IMR-90 (cell line): Measurements from ENCODE around the gene RING1. TPM values are rescaled to one million over a fixed set of nuclear protein-coding genes. Genes with fewer than 3 reads are reported as not detected.

Experiments
- ATAC-seq: fragments of 200-7000 bp; cut with Tn5 transposase; 2 replicates; pipeline ENCODE4 v1.9.1; 2020; ENCODE audit warnings: low read depth, mild to moderate bottlenecking, moderate library complexity
- BruUV-seq: library from RNA; stranded (reverse); fragments of 400-500 nt; replicated peaks from 2 replicates; lab custom pipeline; 2021; lab: Mats Ljungman, UMichigan
- CTCF ChIA-PET: fragments of 300-600 bp; formaldehyde crosslinking; extraction: SDS; loops from one replicate; lab custom pipeline; 2021; ENCODE audit warnings: antibody characterized with exemption; lab: Yijun Ruan, JAX
- POLR2A ChIA-PET: fragments of 300-600 bp; sonication (Branson Sonifier 250); formaldehyde crosslinking; loops from one replicate; lab custom pipeline; 2022; ENCODE audit warnings: antibody characterized with exemption; ENCODE audit not compliant: unreplicated experiment; lab: Charles Lee
- DNase-seq: peaks from one replicate; pipeline ENCODE4 v3.0.0; 2013
- H2AFZ ChIP-seq: replicated peaks from 2 replicates; pipeline ENCODE3; 2013; ENCODE audit warnings: low read length, mild to moderate bottlenecking; ENCODE audit not compliant: poor library complexity
- H2AK5ac ChIP-seq: 2 replicates; pipeline ENCODE4 v1.6.1; 2013; ENCODE audit warnings: low read depth, low read length, inconsistent platforms
- H2AK9ac ChIP-seq: replicated peaks from 2 replicates; pipeline ENCODE3; 2013; ENCODE audit warnings: mild to moderate bottlenecking, low read depth, low read length, moderate library complexity; ENCODE audit not compliant: poor library complexity
- H2BK120ac ChIP-seq: 2 replicates; pipeline ENCODE4 v1.6.1; 2013; ENCODE audit warnings: low read depth, low read length, inconsistent platforms
- H2BK15ac ChIP-seq: 3 replicates; pipeline ENCODE4 v1.6.1; 2013; ENCODE audit warnings: low read depth, low read length, inconsistent platforms
- H2BK20ac ChIP-seq: 2 replicates; pipeline ENCODE4 v1.6.1; 2013; ENCODE audit warnings: low read depth, mild to moderate bottlenecking, inconsistent platforms, low read length, moderate library complexity
- H2BK5ac ChIP-seq: 2 replicates; pipeline ENCODE4 v1.6.1; 2013; ENCODE audit warnings: mild to moderate bottlenecking, low read depth, low read length, inconsistent platforms; ENCODE audit not compliant: poor library complexity, severe bottlenecking
- H3K14ac ChIP-seq: replicated peaks from 2 replicates; pipeline ENCODE4 v1.6.1; 2013; ENCODE audit warnings: low read depth, low read length, inconsistent platforms
- H3K18ac ChIP-seq: 2 replicates; pipeline ENCODE4 v1.6.1; 2013; ENCODE audit warnings: low read depth, low read length, control low read depth
- H3K23ac ChIP-seq: 2 replicates; pipeline ENCODE4 v1.6.1; 2013; ENCODE audit warnings: low read depth, low read length, inconsistent platforms
- H3K27ac ChIP-seq: 2 replicates; pipeline ENCODE4 v1.5.1; 2013; ENCODE audit warnings: mild to moderate bottlenecking, control low read depth, low read length; ENCODE audit not compliant: insufficient read depth
- H3K27me3 ChIP-seq: 2 replicates; pipeline ENCODE4 v1.6.1; 2013; ENCODE audit warnings: low read length; ENCODE audit not compliant: control insufficient read depth, insufficient read depth
- H3K36me3 ChIP-seq: 2 replicates; pipeline ENCODE4 v1.6.1; 2013; ENCODE audit warnings: low read length, mixed read lengths; ENCODE audit not compliant: control insufficient read depth, insufficient read depth
- H3K4ac ChIP-seq: 2 replicates; pipeline ENCODE4 v1.6.1; 2013; ENCODE audit warnings: low read depth, low read length, inconsistent platforms
- H3K4me1 ChIP-seq: 2 replicates; pipeline ENCODE4 v1.6.1; 2013; ENCODE audit warnings: low read length, mixed read lengths; ENCODE audit not compliant: control insufficient read depth, insufficient read depth
- H3K4me2 ChIP-seq: 2 replicates; pipeline ENCODE4 v1.6.1; 2013; ENCODE audit warnings: low read depth, mild to moderate bottlenecking, control low read depth, low read length, moderate library complexity
- H3K4me3 ChIP-seq: 2 replicates; pipeline ENCODE4 v1.5.1; 2013; ENCODE audit warnings: low read depth, mild to moderate bottlenecking, control low read depth, low read length, moderate library complexity; ENCODE audit not compliant: insufficient read depth
- H3K56ac ChIP-seq: 2 replicates; pipeline ENCODE4 v1.6.1; 2013; ENCODE audit warnings: low read length, inconsistent platforms; ENCODE audit not compliant: insufficient read depth; ENCODE audit errors: extremely low read depth
- H3K79me1 ChIP-seq, 2 experiments: 2 replicates each; pipeline ENCODE4 v1.6.1; 2013; ENCODE audit warnings: low read length in 2 of 2, inconsistent platforms in 1 of 2, low read depth in 1 of 2
- H3K9ac ChIP-seq: 2 replicates; pipeline ENCODE4 v1.6.1; 2013; ENCODE audit warnings: low read depth, low read length, control low read depth
- H3K9me1 ChIP-seq: 2 replicates; pipeline ENCODE4 v1.6.1; 2013; ENCODE audit warnings: low read length, inconsistent platforms; ENCODE audit not compliant: insufficient read depth
- H3K9me3 ChIP-seq: 2 replicates; pipeline ENCODE4 v1.6.1; 2013; ENCODE audit warnings: low read length; ENCODE audit not compliant: control insufficient read depth, insufficient read depth
- H4K20me1 ChIP-seq: 2 replicates; pipeline ENCODE4 v1.6.1; 2013; ENCODE audit warnings: low read length, inconsistent platforms; ENCODE audit not compliant: insufficient read depth
- H4K5ac ChIP-seq: 2 replicates; pipeline ENCODE4 v1.6.1; 2013; ENCODE audit warnings: mild to moderate bottlenecking, low read depth, low read length, control low read depth
- H4K8ac ChIP-seq, 2 experiments: 2 replicates each; pipeline ENCODE4 v1.6.1; 2013; ENCODE audit warnings: low read depth in 2 of 2, low read length in 2 of 2, control low read depth in 1 of 2, inconsistent platforms in 1 of 2
- H4K91ac ChIP-seq: 2 replicates; pipeline ENCODE4 v1.6.1; 2013; ENCODE audit warnings: low read depth, low read length, inconsistent platforms; ENCODE audit not compliant: insufficient read depth
- BHLHE40 ChIP-seq: fragments of 150-350 bp; IDR thresholded peaks from 2 replicates; pipeline ENCODE4 v1.6.1; 2016; ENCODE audit warnings: mild to moderate bottlenecking, low read depth, low read length
- MXI1 ChIP-seq: IDR thresholded peaks from 2 replicates; pipeline ENCODE4 v1.6.1; 2012; ENCODE audit warnings: low read depth, mild to moderate bottlenecking, low read length, moderate library complexity, borderline replicate concordance
- RFX5 ChIP-seq: IDR thresholded peaks from 2 replicates; pipeline ENCODE4 v1.8.0; 2012; ENCODE audit warnings: low read depth, mild to moderate bottlenecking, low read length, moderate library complexity
- SMC3 ChIP-seq: fragments of 150-350 bp; IDR thresholded peaks from 2 replicates; pipeline ENCODE4 v1.6.1; 2016; ENCODE audit warnings: low read depth, mild to moderate bottlenecking, antibody characterized with exemption, low read length, moderate library complexity
- WGBS, 2 experiments: methylation state at CpG; one replicate each; pipeline versions ENCODE4 v1.1.5 to v1.1.7; 2013; ENCODE audit warnings: missing lambda C conversion rate in 2 of 2; ENCODE audit not compliant: insufficient read length in 1 of 2; ENCODE audit errors: extremely low coverage in 2 of 2; 5-methylcytosine and 5-hydroxymethylcytosine counted together
- dilution Hi-C: fragments of 300-500 bp; cut with HindIII; formaldehyde crosslinking; loops from one replicate; pipeline ENCODE4 v1.14.3; 2018; ENCODE audit warnings: low sequenced_read_pairs; ENCODE audit not compliant: unreplicated experiment
- in situ Hi-C: fragments of 300-500 bp; cut with MboI; formaldehyde crosslinking; loops from 3 replicates; pipeline ENCODE4 v1.14.3; 2019; ENCODE audit warnings: low sequenced_read_pairs, inconsistent platforms, mixed read lengths
- intact Hi-C: fragments of 100-400 bp; cut with micrococcal nuclease; formaldehyde crosslinking; loops from 2 replicates; pipeline ENCODE4 v1.10.0; 2022
- polyA plus RNA-seq, 3 experiments: library from polyadenylated mRNA; depleted of rRNA; stranded (reverse); fragments of >200 nt; gene quantifications; 2 replicates each; pipeline ENCODE4 v1.2.3, GENCODE V29; 2012; ENCODE audit warnings: low replicate concordance in 1 of 3
- total RNA-seq: library from RNA; depleted of rRNA; stranded (reverse); fragments of >200 nt; gene quantifications from 2 replicates; pipeline ENCODE4 v1.2.3, GENCODE V29; 2012

The RING1 gene
- total and polyA plus RNA-seq, 2 of the 4 experiments (the other 2 are of a cell fraction), result 14.9 to 40.8 TPM

GRCh38 chr6:33164665-33165373 is 43.5 kb upstream of the RING1 start:
- H3K4ac ChIP-seq, result no peak overlapping the region
- ATAC-seq, result no peak
- dilution Hi-C loops (no loop called here), intact Hi-C loops (no loop called here), in situ Hi-C loops (loop anchor here (5.0 to 10.0 kb wide), 2 partner anchors 82 to 150 kb away; no protein-coding TSS in a partner anchor)
- H3K9me3 ChIP-seq, result no peaks in the 10 kb centered on the region
- no peaks in the 10 kb centered on the region for H4K20me1 ChIP-seq
- H2AK9ac ChIP-seq, result no peak overlapping the region
- H3K56ac ChIP-seq, result no peak overlapping the region
- TF ChIP-seq BHLHE40, result no peak
- no peak for TF ChIP-seq MXI1
- no peak for TF ChIP-seq SMC3
- no peak for TF ChIP-seq RFX5
- H3K4me2 ChIP-seq, result no peak overlapping the region
- POLR2A ChIA-PET, result no interaction called here
- no peak overlapping the region for H3K18ac ChIP-seq
- peaks cover 5% of the 10 kb centered on the region; the same call in 1 of the 2 replicates for H3K9me1 ChIP-seq
- no peak overlapping the region for H3K14ac ChIP-seq
- no peak overlapping the region for H2BK15ac ChIP-seq
- WGBS, 2 experiments, result 81% methylated on average over 4 of the region's 14 CpGs; no CpG with 5 or more reads in 1 of the 2 experiments
- H3K23ac ChIP-seq, result no peak overlapping the region
- H4K8ac ChIP-seq, result no peak overlapping the region
- H2AK5ac ChIP-seq, result no peak overlapping the region
- no peak overlapping the region for H2BK120ac ChIP-seq
- peaks cover 7% of the 10 kb centered on the region for H3K27me3 ChIP-seq
- H3K79me1 ChIP-seq, result no peaks in the 10 kb centered on the region
- no peaks in the 10 kb centered on the region for H3K36me3 ChIP-seq
- no peak overlapping the region for H4K91ac ChIP-seq
- peaks cover 9% of the 10 kb centered on the region for H3K4me1 ChIP-seq
- no peak overlapping the region for H3K9ac ChIP-seq
- DNase-seq, result no peak
- H2AFZ ChIP-seq, result no peak overlapping the region
- no TSS peak for BruUV-seq
- no peak overlapping the region for H3K27ac ChIP-seq
- H4K5ac ChIP-seq, result no peak overlapping the region
- CTCF ChIA-PET, result no interaction called here
- H2BK20ac ChIP-seq, result no peak overlapping the region
- H3K4me3 ChIP-seq, result no peak overlapping the region
- no peak overlapping the region for H2BK5ac ChIP-seq
